Measurements from ENCODE around the gene RBFA.

GRCh38 chr18:79989195-79989497 lies 45.1 kb upstream of the RBFA start:
- TF ChIP-seq ZNF777 (tag by site-specific recombination; IDR thresholded peaks at IDR 0.05; ENCODE audit: borderline replicate concordance) (no peak), KLF10 (tag by site-specific recombination; IDR thresholded peaks at IDR 0.05) (no peak), CTCF (tag by site-specific recombination; IDR thresholded peaks at IDR 0.05) (no peak), GFI1B (tag by site-specific recombination; IDR thresholded peaks at IDR 0.05) (no peak), ZNF2 (tag by site-specific recombination; IDR thresholded peaks at IDR 0.05) (no peak), GLI2 (tag by site-specific recombination; IDR thresholded peaks at IDR 0.05; ENCODE audit: borderline replicate concordance, low read depth) (no peak)
